ENCODE results near the gene SEL1L. TPM values are rescaled to one million over a fixed set of nuclear protein-coding genes. Genes with fewer than 3 reads are reported as not detected.

SEL1L gene
- total and polyA plus RNA-seq, 2 donors (not counting 3 experiments of a cell fraction or from before 2014, with no cell fraction given), result 15.0 to 95.0 TPM

DNA sequence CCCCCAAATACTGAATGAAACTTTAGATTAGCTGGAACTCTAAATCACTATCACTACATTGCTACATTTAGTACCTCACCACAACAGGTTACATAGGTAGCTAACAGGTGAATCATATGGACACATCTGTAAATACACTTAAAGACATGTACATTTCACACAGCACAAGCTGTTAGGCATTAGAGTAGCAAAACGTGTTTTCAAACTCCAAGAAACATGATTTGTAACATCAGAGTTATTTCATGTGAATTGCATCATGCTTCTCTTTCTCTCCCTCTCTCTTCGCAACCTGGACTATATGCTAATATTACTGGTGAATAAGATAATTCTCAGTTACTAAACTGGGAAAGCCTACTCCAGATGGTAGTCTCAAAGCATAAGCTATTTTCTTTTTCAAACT, 4.3 kb downstream of the SEL1L start:
- dilution Hi-C loops (cut with MboI; ENCODE audit: extremely low pct_ligation_motif_present, low sequenced_read_pairs), result no loop called here
- intact Hi-C loops (cut with micrococcal nuclease), result no loop called here
- Histone ChIP-seq H2AFZ (ENCODE audit: low read depth, low read length) (no peak overlapping the region), H3K27ac (ENCODE audit: insufficient read depth, low read depth, low read length) (no peak overlapping the region), H3K9ac (replicated peaks; ENCODE audit: extremely low read depth, insufficient read depth, low read length) (no peak overlapping the region), H3K27me3 (ENCODE audit: control insufficient read depth in 2 of 2, insufficient read depth in 2 of 2, low read length in 2 of 2) (no peaks in the 10 kb centered on the region), H3K9me1 (replicated peaks; ENCODE audit: control insufficient read depth, extremely low read depth, insufficient read depth, low read length) (no peaks in the 10 kb centered on the region), H3K4me2 (ENCODE audit: insufficient read depth, low read length) (no peak overlapping the region), H4K20me1 (replicated peaks; ENCODE audit: control insufficient read depth, extremely low read depth, insufficient read depth, low read length) (no peaks in the 10 kb centered on the region), H3K4me3 (replicated peaks in 1 of 3; ENCODE audit: insufficient read depth in 1 of 3, low read depth in 1 of 3, low read length in 3 of 3) (no peak overlapping the region), H3K36me3 (ENCODE audit: control insufficient read depth in 2 of 2, extremely low read depth in 1 of 2, insufficient read depth in 2 of 2, low read length in 2 of 2) (peaks cover 2 to 6% of the 10 kb centered on the region in 2 experiments), H3K79me2 (ENCODE audit: control insufficient read depth, insufficient read depth, low read length) (peaks cover 46% of the 10 kb centered on the region), H3K9me3 (replicated peaks; ENCODE audit: control insufficient read depth, insufficient read depth, low read length) (no peaks in the 10 kb centered on the region), H3K4me1 (ENCODE audit: control insufficient read depth, extremely low read depth, insufficient read depth, low read length) (peaks cover 7% of the 10 kb centered on the region)
- ChIA-PET POLR2A (no interaction called here), CTCF (no interaction called here)
- no peak for DNase-seq (ENCODE audit: low read depth, low spot score)
- FAIRE-seq, result no peak
- TF ChIP-seq GATA2 (IDR thresholded peaks at IDR 0.05; ENCODE audit: insufficient read depth, insufficient read length, low read depth, low read length) (no peak), POLR2AphosphoS5 (IDR thresholded peaks at IDR 0.05; ENCODE audit: insufficient read depth, low read depth, low read length) (no peak), JUN (IDR thresholded peaks at IDR 0.05; ENCODE audit: borderline replicate concordance, insufficient read depth, insufficient read length, low read depth) (no peak), EZH2 (IDR thresholded peaks at IDR 0.05; ENCODE audit: borderline replicate concordance, low read depth, low read length, severe bottlenecking) (no peak), FOS (IDR thresholded peaks at IDR 0.05; ENCODE audit: borderline replicate concordance, insufficient read depth, low read length) (no peak), POLR2A (IDR thresholded peaks at IDR 0.05; ENCODE audit: low read depth, low read length) (no peak), MYC (IDR thresholded peaks at IDR 0.05; ENCODE audit: low read depth, low read length) (no peak)
- TF ChIP-seq, protein P1, sequence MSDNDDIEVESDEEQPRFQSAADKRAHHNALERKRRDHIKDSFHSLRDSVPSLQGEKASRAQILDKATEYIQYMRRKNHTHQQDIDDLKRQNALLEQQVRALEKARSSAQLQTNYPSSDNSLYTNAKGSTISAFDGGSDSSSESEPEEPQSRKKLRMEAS (IDR thresholded peaks at IDR 0.05; ENCODE audit: insufficient read depth, insufficient read length), result no peak
- TF ChIP-seq, protein P2, sequence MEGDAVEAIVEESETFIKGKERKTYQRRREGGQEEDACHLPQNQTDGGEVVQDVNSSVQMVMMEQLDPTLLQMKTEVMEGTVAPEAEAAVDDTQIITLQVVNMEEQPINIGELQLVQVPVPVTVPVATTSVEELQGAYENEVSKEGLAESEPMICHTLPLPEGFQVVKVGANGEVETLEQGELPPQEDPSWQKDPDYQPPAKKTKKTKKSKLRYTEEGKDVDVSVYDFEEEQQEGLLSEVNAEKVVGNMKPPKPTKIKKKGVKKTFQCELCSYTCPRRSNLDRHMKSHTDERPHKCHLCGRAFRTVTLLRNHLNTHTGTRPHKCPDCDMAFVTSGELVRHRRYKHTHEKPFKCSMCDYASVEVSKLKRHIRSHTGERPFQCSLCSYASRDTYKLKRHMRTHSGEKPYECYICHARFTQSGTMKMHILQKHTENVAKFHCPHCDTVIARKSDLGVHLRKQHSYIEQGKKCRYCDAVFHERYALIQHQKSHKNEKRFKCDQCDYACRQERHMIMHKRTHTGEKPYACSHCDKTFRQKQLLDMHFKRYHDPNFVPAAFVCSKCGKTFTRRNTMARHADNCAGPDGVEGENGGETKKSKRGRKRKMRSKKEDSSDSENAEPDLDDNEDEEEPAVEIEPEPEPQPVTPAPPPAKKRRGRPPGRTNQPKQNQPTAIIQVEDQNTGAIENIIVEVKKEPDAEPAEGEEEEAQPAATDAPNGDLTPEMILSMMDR (IDR thresholded peaks at IDR 0.05; ENCODE audit: extremely low read depth in 1 of 2, insufficient read depth in 1 of 2, low read depth in 1 of 2, low read length in 2 of 2), result no peak
- BruUV-seq (replicated peaks), result no TSS peak

All from endothelial cell of umbilical vein (primary cell).